ENCODE data around the gene CREB5.

DNA sequence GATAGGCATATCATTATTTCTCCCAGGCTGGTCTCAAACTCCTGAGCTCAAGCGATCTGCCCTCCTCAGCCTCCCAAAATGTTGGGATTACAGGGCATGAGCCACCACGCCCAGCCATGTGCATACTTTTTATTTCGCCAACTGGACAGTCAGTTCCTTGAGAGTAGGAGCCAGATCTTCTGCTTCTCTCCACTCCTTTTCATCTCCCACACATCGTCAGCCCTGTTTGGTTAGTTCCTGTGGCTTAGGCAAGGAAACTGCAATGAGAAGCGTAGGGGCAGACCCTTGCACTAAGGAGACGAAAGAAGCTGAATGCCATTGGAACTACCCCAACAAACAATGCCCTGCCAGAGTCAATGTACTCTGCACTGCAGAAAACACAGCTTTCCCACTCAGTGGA lies 367.6 kb downstream of the CREB5 start:
- TF ChIP-seq RXRA (IDR thresholded peaks at IDR 0.05; ENCODE audit: insufficient read depth, low read depth, low read length), result no peak
- TF ChIP-seq, protein P1, sequence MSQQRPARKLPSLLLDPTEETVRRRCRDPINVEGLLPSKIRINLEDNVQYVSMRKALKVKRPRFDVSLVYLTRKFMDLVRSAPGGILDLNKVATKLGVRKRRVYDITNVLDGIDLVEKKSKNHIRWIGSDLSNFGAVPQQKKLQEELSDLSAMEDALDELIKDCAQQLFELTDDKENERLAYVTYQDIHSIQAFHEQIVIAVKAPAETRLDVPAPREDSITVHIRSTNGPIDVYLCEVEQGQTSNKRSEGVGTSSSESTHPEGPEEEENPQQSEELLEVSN (IDR thresholded peaks at IDR 0.05), result no peak
- TF ChIP-seq TBP (IDR thresholded peaks at IDR 0.05; ENCODE audit: low read depth, low read length), result no peak
- no peak for TF ChIP-seq CBX8 (IDR thresholded peaks at IDR 0.05; ENCODE audit: borderline replicate concordance, low read depth, low read length)
- TF ChIP-seq, protein P2, sequence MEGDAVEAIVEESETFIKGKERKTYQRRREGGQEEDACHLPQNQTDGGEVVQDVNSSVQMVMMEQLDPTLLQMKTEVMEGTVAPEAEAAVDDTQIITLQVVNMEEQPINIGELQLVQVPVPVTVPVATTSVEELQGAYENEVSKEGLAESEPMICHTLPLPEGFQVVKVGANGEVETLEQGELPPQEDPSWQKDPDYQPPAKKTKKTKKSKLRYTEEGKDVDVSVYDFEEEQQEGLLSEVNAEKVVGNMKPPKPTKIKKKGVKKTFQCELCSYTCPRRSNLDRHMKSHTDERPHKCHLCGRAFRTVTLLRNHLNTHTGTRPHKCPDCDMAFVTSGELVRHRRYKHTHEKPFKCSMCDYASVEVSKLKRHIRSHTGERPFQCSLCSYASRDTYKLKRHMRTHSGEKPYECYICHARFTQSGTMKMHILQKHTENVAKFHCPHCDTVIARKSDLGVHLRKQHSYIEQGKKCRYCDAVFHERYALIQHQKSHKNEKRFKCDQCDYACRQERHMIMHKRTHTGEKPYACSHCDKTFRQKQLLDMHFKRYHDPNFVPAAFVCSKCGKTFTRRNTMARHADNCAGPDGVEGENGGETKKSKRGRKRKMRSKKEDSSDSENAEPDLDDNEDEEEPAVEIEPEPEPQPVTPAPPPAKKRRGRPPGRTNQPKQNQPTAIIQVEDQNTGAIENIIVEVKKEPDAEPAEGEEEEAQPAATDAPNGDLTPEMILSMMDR (IDR thresholded peaks at IDR 0.05; ENCODE audit: control extremely low read depth in 1 of 3, insufficient read depth in 1 of 3, low read depth in 1 of 3, low read length in 3 of 3), result no peak
- TF ChIP-seq POLR2AphosphoS5 (IDR thresholded peaks at IDR 0.05; ENCODE audit: low read depth, low read length), result no peak
- no peak for TF ChIP-seq RAD21 (IDR thresholded peaks at IDR 0.05 in 1 of 2, conservative IDR thresholded peaks at IDR 0.05 in 1 of 2; ENCODE audit: low read depth in 2 of 2, low read length in 2 of 2)
- no peak for TF ChIP-seq KDM1A (IDR thresholded peaks at IDR 0.05; ENCODE audit: borderline replicate concordance, low read length)
- TF ChIP-seq MAFK (IDR thresholded peaks at IDR 0.05; ENCODE audit: low read depth, low read length), result no peak
- no peak for TF ChIP-seq POLR2A (IDR thresholded peaks at IDR 0.05; ENCODE audit: control extremely low read depth in 1 of 2, low read depth in 2 of 2, low read length in 2 of 2)
- no peak for TF ChIP-seq RNF2 (IDR thresholded peaks at IDR 0.05; ENCODE audit: borderline replicate concordance, low read depth, low read length, missing control alignments, poor library complexity, severe bottlenecking)
